Lung (tissue), 12 donors: Measurements from ENCODE around the gene BCAT1. TPM values are rescaled to one million over a fixed set of nuclear protein-coding genes. Genes with fewer than 3 reads are reported as not detected.
"Not testable (repeated sequence)": the region's sequence is repeated elsewhere in the genome, so short reads cannot be mapped to it uniquely, and the experiment has no call there.

ENCODE experiments used
- ATAC-seq: fragments of 200-7000 bp; cut with Tn5 transposase; one replicate; pipeline ENCODE4 v1.9.1; 2020; ENCODE audit warnings: moderate number of reproducible peaks; ENCODE audit not compliant: insufficient read depth, low FRiP score
- DNase-seq, 3 donors: peaks; one replicate each; pipeline ENCODE4 v3.0.0-alpha.2; 2013 to 2017
- H3K27ac ChIP-seq, 2 donors: one replicate each; pipeline ENCODE4 v1.5.1; 2013; ENCODE audit warnings: mild to moderate bottlenecking in 2 of 2, moderate library complexity in 2 of 2, control low read depth in 1 of 2, inconsistent platforms in 1 of 2, low read depth in 1 of 2, low read length in 1 of 2
- H3K27me3 ChIP-seq, 3 donors: one replicate each; pipeline ENCODE4 v1.5.1; 2013; ENCODE audit warnings: low read length in 2 of 3; ENCODE audit not compliant: control insufficient read depth in 3 of 3, insufficient read depth in 3 of 3
- H3K36me3 ChIP-seq, 4 donors: one replicate each; pipeline ENCODE4 v1.5.1; 2013; ENCODE audit warnings: low read length in 4 of 4, mild to moderate bottlenecking in 1 of 4, moderate library complexity in 1 of 4; ENCODE audit not compliant: control insufficient read depth in 4 of 4, insufficient read depth in 4 of 4
- H3K4me1 ChIP-seq, 5 donors: one replicate each; pipeline ENCODE4 v1.5.1; 2013; ENCODE audit warnings: low read length in 5 of 5, mild to moderate bottlenecking in 2 of 5, moderate library complexity in 1 of 5; ENCODE audit not compliant: control insufficient read depth in 5 of 5, insufficient read depth in 5 of 5
- H3K4me3 ChIP-seq: one replicate; pipeline ENCODE4 v1.5.1; 2013; ENCODE audit warnings: mild to moderate bottlenecking, control low read depth, moderate library complexity
- H3K9ac ChIP-seq, 2 donors: one replicate each; pipeline ENCODE4 v1.5.1; 2013; ENCODE audit warnings: low read length in 2 of 2, control low read depth in 1 of 2; ENCODE audit not compliant: insufficient read depth in 1 of 2
- H3K9me3 ChIP-seq, 4 donors: one replicate each; pipeline ENCODE4 v1.5.1; 2013; ENCODE audit warnings: low read length in 3 of 4, mild to moderate bottlenecking in 1 of 4, moderate library complexity in 1 of 4; ENCODE audit not compliant: control insufficient read depth in 4 of 4, insufficient read depth in 3 of 4
- WGBS, 2 donors: extraction: QIAGEN DNeasy Blood & Tissue Kit; methylation state at CpG; one replicate each; pipeline ENCODE4 v1.1.7; 2013; 5-methylcytosine and 5-hydroxymethylcytosine counted together
- polyA plus RNA-seq, 2 donors: library from polyadenylated mRNA; stranded (reverse); fragments of 200-250 nt; gene quantifications; one replicate each; pipeline ENCODE4 v1.2.1, GENCODE V29; 2013
- total RNA-seq, 2 donors: library from RNA; depleted of rRNA in 1 of 2; stranded (reverse); fragments of >200 nt in 1 of 2; gene quantifications; one replicate each; pipeline ENCODE4 v1.2.1, GENCODE V29; 2014 to 2021
- TF ChIP-seq, protein P1 (sequence below): IDR thresholded peaks from 2 replicates; pipeline ENCODE4 v1.5.1; 2012; ENCODE audit warnings: mild to moderate bottlenecking; ENCODE audit errors: control extremely low read depth, extremely low read depth
- donor health status: control.
- donor health status: control.
- donor health status: Bipolar disorder and iron deficiency.
- donor health status: healthy.
- donor health status: DM: yes; HTN: yes; CAD: no.

The BCAT1 gene
- total and polyA plus RNA-seq, 4 donors, result 11.7 to 94.9 (median 40.9) TPM

DNA sequence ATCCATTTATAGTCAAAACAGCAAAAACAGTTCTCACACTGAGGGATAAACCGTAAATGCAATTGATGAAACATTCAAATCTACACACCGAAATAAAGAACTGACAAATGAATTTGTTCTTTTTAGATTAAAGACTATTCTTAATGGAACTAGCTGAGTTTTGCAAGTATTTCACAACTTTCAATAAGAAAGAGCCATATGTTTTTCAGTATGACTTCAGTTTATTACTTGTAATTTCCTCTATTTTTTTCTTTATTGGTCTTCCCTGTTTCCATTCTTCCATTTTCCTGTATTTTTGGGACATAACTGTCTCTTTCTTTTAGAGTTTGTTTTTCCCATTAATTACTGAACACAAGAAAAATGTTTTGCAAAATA lies 4.3 kb downstream of the BCAT1 start:
- Histone ChIP-seq H3K27me3 (no peaks in the 10 kb centered on the region), H3K27ac (no peak overlapping the region), H3K4me3 (no peak overlapping the region), H3K36me3 (no peaks in the 10 kb centered on the region), H3K4me1 (peaks cover 0 to 22% (median 3%) of the 10 kb centered on the region in 5 donors), H3K9me3 (no peaks in the 10 kb centered on the region), H3K9ac (no peak overlapping the region)
- no peak for ATAC-seq
- TF ChIP-seq, protein P1, sequence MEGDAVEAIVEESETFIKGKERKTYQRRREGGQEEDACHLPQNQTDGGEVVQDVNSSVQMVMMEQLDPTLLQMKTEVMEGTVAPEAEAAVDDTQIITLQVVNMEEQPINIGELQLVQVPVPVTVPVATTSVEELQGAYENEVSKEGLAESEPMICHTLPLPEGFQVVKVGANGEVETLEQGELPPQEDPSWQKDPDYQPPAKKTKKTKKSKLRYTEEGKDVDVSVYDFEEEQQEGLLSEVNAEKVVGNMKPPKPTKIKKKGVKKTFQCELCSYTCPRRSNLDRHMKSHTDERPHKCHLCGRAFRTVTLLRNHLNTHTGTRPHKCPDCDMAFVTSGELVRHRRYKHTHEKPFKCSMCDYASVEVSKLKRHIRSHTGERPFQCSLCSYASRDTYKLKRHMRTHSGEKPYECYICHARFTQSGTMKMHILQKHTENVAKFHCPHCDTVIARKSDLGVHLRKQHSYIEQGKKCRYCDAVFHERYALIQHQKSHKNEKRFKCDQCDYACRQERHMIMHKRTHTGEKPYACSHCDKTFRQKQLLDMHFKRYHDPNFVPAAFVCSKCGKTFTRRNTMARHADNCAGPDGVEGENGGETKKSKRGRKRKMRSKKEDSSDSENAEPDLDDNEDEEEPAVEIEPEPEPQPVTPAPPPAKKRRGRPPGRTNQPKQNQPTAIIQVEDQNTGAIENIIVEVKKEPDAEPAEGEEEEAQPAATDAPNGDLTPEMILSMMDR, result no peak
- 72 to 83% methylated on average over 2 of the region's 2 CpGs for WGBS, 2 donors
- no peak for DNase-seq

DNA sequence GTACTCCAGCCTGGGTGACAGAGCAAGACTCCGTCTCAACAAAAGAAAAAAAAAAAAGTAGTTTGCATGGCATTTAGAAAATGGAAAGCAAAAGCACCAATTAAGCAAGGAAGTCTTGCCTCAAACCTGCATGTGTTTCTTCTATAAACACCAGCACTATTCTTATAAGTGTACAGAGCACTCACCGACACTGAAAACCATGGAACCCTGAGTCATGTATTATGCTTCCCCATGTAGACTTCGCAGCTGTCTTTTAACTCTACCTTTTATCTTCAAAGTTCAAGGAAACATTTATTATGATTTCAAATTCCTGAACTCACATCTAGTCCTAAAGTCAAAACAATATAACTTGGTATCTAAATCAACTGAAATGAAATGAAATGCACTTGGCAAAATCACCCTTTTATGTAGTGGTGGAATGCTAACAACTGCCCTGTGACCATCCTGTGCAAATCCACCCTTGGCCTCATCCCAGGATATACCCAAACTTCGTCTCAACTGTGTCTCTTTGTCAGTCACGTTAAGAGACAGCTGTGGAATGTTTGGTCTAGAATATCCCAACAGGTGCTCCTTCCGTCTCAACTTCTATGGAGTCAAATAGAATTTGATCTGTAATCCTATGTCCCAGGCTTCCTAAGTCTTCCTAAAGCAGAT lies 4.8 kb downstream of the BCAT1 start:
- 58 to 64% methylated on average over 5 to 6 of the region's 6 CpGs for WGBS, 2 donors
- ATAC-seq, result no peak
- H3K27ac ChIP-seq, result no peak overlapping the region
- H3K4me3 ChIP-seq, result no peak overlapping the region
- no peak for DNase-seq
- no peaks in the 10 kb centered on the region for H3K27me3 ChIP-seq
- H3K36me3 ChIP-seq, result no peaks in the 10 kb centered on the region
- TF ChIP-seq, protein P1, result no peak
- peaks cover 0 to 17% (median under 1%) of the 10 kb centered on the region in 5 donors for H3K4me1 ChIP-seq
- H3K9ac ChIP-seq, result no peak overlapping the region
- H3K9me3 ChIP-seq, result no peaks in the 10 kb centered on the region

DNA sequence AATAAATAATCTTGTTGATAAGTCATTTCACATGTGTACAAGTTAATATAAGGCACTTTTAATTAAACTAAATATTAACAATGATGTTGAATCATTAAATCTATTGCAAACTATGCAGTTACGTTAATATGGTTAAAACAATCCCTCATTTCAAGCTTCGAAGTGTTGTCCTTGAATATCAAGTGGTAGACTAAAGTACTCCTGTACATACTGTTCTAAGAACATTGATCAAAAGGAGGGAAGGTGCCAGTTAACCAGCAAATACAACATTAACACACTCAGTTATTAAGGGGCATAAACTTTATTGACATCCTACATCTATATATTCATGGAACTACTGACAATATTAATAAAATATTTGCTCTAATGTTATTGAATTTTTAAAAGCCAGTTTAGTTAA lies 8.7 kb downstream of the BCAT1 start:
- ATAC-seq, result peak; percentile 55
- Histone ChIP-seq H3K9ac (no peak overlapping the region), H3K27me3 (no peaks in the 10 kb centered on the region), H3K4me1 (peaks cover 0 to 4% (median 0%) of the 10 kb centered on the region in 5 donors), H3K27ac (no peak overlapping the region), H3K36me3 (no peaks in the 10 kb centered on the region), H3K9me3 (no peaks in the 10 kb centered on the region), H3K4me3 (no peak overlapping the region)
- TF ChIP-seq, protein P1, result no peak
- no peak for DNase-seq
- WGBS, 2 donors, result 62 to 83% methylated on average over 2 of the region's 2 CpGs

DNA sequence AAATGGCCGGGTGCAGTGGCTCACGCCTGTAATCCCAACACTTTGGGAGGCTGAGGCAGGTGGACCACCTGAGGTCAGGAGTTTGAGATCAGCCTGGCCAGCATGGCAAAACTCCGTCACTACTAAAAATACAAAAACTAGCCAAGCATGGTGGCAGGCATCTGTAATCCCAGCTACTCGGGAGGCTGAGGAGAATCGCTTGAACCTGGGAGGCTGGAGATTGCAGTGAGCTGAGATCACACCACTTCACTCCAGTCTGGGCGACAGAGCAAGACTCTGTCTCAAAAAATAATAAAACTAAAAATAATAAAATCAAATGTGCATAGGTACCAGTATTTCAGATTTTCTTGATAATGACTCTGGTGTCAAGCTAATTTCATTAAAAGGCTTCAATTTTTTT lies 9.3 kb downstream of the BCAT1 start:
- H3K9me3 ChIP-seq, ATAC-seq, H3K4me3 ChIP-seq, H3K27me3 ChIP-seq, DNase-seq, H3K36me3 ChIP-seq, H3K4me1 ChIP-seq, H3K9ac ChIP-seq, H3K27ac ChIP-seq: not testable (repeated sequence)
- 87 to 92% methylated on average over 6 of the region's 6 CpGs for WGBS, 2 donors
